NCI-H2107 (cell line): ENCODE measurements around the gene ARHGAP36.

Experiments
- DNase-seq: peaks from one replicate; lab custom pipeline; 2025; lab: John Stamatoyannopoulos, UW

The ARHGAP36 gene

GRCh38 chrX:131072871-131073571, 14.9 kb downstream of the ARHGAP36 start:
- DNase-seq: no peak

GRCh38 chrX:131073607-131074006, 15.5 kb downstream of the ARHGAP36 start:
- DNase-seq: no peak

- DNase-seq: no peak
Observed at GRCh38 chrX:131081772-131082740, 23.9 kb downstream of the ARHGAP36 start.

GRCh38 chrX:131083510-131084142, 25.5 kb downstream of the ARHGAP36 start:
- DNase-seq: no peak

GRCh38 chrX:131084145-131084544, 26.0 kb downstream of the ARHGAP36 start:
- no peak for DNase-seq

- DNase-seq: no peak
Observed at GRCh38 chrX:131136776-131137175, 78.6 kb downstream of the ARHGAP36 start.

- no peak for DNase-seq
Observed at GRCh38 chrX:131139072-131139471, 80.9 kb downstream of the ARHGAP36 start.
